ENCODE data around the gene ZBTB7C. TPM values are rescaled to one million over a fixed set of nuclear protein-coding genes. Genes with fewer than 3 reads are reported as not detected.

Gene ZBTB7C
- total RNA-seq, 1 donor from 2014 or later: 13.0 TPM

DNA sequence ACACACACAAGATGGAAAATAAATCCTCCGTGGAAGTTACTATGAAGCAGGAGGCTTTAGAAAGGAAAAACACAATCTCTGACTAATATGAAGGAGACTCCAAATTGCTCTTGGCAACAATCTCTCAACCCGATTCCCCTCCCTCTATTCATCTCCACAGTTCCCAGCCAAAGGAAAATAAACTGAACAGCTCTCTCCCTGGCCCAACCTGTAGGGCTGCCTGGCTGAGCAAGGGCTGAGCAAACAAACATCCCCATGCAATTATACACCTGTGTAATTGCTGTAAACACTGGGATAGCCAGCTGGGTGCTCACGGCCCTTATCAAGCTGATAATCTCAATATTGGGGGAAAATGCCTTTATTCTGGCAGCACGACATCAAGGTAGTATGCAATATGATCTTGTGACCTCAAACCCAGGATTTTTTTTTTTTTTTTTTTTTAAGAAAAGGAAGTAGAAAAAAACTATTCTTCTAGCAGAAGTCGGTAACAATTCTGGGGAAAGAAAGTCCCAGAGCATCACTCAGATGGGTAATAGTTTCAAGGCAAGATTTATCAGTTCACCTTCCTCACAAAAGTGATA is 275.4 kb downstream of the ZBTB7C start:
- Mint-ChIP-seq H3K9me3 (no peaks in the 10 kb centered on the region), H3K4me1 (ENCODE audit: unreplicated experiment) (peaks cover 53% of the 10 kb centered on the region), H3K27me3 (peaks cover 39% of the 10 kb centered on the region), H3K4me3 (peak overlapping the region; percentile 84), H3K36me3 (no peaks in the 10 kb centered on the region), H3K27ac (peak overlapping the region; percentile 81)
- DNase-seq (ENCODE audit: extremely low spot score, unreplicated experiment): no peak
- TF ChIP-seq, protein P1, sequence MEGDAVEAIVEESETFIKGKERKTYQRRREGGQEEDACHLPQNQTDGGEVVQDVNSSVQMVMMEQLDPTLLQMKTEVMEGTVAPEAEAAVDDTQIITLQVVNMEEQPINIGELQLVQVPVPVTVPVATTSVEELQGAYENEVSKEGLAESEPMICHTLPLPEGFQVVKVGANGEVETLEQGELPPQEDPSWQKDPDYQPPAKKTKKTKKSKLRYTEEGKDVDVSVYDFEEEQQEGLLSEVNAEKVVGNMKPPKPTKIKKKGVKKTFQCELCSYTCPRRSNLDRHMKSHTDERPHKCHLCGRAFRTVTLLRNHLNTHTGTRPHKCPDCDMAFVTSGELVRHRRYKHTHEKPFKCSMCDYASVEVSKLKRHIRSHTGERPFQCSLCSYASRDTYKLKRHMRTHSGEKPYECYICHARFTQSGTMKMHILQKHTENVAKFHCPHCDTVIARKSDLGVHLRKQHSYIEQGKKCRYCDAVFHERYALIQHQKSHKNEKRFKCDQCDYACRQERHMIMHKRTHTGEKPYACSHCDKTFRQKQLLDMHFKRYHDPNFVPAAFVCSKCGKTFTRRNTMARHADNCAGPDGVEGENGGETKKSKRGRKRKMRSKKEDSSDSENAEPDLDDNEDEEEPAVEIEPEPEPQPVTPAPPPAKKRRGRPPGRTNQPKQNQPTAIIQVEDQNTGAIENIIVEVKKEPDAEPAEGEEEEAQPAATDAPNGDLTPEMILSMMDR (conservative IDR thresholded peaks at IDR 0.05): no peak

DNA sequence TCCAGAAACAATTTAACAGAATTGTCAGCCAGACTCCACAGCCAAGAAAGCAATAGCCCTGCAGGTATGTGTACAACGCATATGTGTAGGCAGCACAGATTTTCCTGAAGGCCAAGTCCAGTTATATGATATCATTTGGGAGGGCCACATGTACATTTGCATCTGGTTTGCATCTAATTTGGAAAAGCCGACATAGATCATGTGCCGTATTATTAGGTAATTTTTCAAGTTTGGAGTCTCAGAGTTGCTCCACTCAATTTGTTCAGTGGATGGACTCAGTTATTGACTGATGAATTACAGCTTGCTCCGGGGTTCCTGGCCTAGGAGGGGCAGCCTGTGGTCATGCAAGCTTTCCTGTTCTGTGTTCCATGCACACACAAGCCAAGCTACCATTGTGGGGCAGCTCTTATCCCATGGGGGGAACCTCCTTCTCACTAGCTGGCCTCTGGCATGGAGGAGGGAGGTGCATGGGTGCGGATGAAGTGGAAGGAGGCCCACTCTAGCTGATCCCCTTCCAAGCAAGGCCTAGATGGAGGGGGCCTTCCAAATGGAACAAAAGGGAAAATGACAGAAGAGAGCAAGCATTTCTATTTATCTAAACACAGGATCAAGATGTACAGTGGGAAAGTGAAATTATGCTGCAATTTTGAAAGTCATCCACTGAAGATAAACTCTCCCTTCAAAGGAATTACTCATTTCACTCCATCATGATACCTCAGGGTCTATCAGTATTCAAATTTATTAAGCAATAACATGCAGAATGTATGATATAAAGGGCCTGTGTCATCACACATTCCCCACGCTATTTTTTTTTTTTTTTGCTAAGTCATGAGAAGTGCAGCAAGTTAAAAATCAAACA is 276.2 kb downstream of the ZBTB7C start:
- peak overlapping the region; percentile 81 for H3K27ac Mint-ChIP-seq
- H3K4me3 Mint-ChIP-seq: peak overlapping the region; percentile 84
- peaks cover 32% of the 10 kb centered on the region for H3K27me3 Mint-ChIP-seq
- H3K9me3 Mint-ChIP-seq: no peaks in the 10 kb centered on the region
- H3K36me3 Mint-ChIP-seq: no peaks in the 10 kb centered on the region
- peaks cover 52% of the 10 kb centered on the region for H3K4me1 Mint-ChIP-seq (ENCODE audit: unreplicated experiment)
- TF ChIP-seq, protein P1 (conservative IDR thresholded peaks at IDR 0.05): no peak
- DNase-seq (ENCODE audit: extremely low spot score, unreplicated experiment): no peak

DNA sequence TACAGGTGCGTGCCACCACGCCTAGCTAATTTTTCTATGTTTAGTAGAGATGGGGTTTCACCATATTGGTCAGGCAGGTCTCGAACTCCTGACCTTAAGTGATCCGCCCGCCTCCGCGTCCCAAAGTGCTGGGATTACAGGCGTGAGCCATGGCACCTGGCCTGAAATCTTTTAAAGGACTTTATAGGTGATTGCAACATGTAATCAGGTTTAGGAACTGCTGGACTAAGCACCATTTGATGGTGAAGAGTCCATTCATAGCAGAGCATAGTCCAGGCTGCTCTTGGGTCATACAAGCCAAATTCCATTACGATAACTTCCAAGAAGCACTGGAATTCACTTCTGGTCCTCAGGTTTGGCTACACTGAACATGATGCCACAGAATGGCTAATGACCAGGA is 278.1 kb downstream of the ZBTB7C start:
- Mint-ChIP-seq H3K9me3 (no peaks in the 10 kb centered on the region), H3K4me3 (no peak overlapping the region), H3K27ac (no peak overlapping the region), H3K27me3 (peaks cover 17% of the 10 kb centered on the region), H3K36me3 (no peaks in the 10 kb centered on the region), H3K4me1 (ENCODE audit: unreplicated experiment) (peaks cover 45% of the 10 kb centered on the region)
- DNase-seq (ENCODE audit: extremely low spot score, unreplicated experiment): no peak
- TF ChIP-seq, protein P1 (conservative IDR thresholded peaks at IDR 0.05): no peak

DNA sequence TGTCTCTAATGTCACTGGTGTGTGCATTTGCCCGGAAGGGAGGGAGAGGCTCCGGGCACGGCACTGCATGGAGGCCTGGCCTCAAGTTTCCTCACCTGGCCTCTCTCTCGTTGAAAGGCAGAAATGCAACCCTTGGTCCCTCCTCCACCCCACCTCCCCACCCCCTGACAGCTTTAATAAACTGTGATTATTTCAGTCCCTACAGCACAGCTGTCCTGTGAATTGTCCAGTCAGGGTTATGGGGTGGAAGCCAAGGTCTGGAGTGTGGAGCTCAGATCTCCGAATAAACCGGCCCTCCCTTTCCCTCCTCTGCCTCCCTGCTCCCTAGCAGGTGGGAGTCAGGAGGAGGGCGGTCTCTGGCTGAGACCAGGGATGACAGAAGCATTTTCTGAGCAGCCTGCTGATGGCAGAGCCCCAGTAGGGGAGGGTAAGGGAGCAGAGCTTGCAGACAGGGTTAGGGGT is 279.5 kb downstream of the ZBTB7C start:
- DNase-seq (ENCODE audit: extremely low spot score, unreplicated experiment): no peak
- TF ChIP-seq, protein P1 (conservative IDR thresholded peaks at IDR 0.05): no peak
- Mint-ChIP-seq H3K9me3 (no peaks in the 10 kb centered on the region), H3K27me3 (peaks cover 5% of the 10 kb centered on the region), H3K4me3 (no peak overlapping the region), H3K36me3 (no peaks in the 10 kb centered on the region), H3K27ac (peak overlapping the region; percentile 51), H3K4me1 (ENCODE audit: unreplicated experiment) (peaks cover 46% of the 10 kb centered on the region)

DNA sequence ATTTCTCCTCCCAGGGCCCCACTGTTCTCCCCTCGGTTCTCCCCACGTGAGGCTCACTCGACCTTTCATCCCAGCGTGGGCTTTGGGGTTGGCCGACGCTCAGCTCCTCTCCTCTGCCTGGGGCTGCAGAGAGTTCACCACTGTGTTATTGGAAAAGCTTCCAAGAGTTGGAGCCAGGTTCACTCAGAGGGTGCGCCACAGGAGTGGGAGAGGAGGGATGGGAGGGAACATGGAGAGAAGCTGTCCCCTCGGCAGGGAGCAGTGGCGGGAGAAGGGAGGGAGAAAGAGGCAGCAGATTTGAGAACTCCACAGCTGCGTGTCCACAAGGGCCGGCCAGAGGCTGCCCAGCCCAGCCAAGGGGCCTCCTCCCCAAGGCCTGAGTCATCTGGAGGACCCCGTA is 281.6 kb downstream of the ZBTB7C start:
- TF ChIP-seq, protein P1 (conservative IDR thresholded peaks at IDR 0.05): no peak
- H3K4me3 Mint-ChIP-seq: no peak overlapping the region
- H3K4me1 Mint-ChIP-seq (ENCODE audit: unreplicated experiment): peaks cover 42% of the 10 kb centered on the region
- no peak overlapping the region for H3K27ac Mint-ChIP-seq
- H3K27me3 Mint-ChIP-seq: no peaks in the 10 kb centered on the region
- H3K9me3 Mint-ChIP-seq: no peaks in the 10 kb centered on the region
- H3K36me3 Mint-ChIP-seq: no peaks in the 10 kb centered on the region
- no peak for DNase-seq (ENCODE audit: extremely low spot score, unreplicated experiment)

All from type B pancreatic cell (in vitro differentiated cells).